ENCODE data around the gene RNF31. TPM values are rescaled to one million over a fixed set of nuclear protein-coding genes. Genes with fewer than 3 reads are reported as not detected.
A peak's percentile ranks its signal among the peaks of the same experiment; 100 is the strongest.

Gene RNF31
- total and polyA plus RNA-seq, 2 donors (not counting 1 experiment from before 2014, with no cell fraction given) = 69.8 to 103 TPM

- Histone ChIP-seq H3K4me3 (ENCODE audit: control extremely low read depth in 1 of 5, extremely low read depth in 1 of 5, insufficient read depth in 1 of 5, low read depth in 2 of 5, low read length in 4 of 5) (peak overlapping the region; percentile 54 to 96 (median 78)), H3K4me1 (ENCODE audit: control insufficient read depth in 2 of 2, insufficient read depth in 2 of 2, low read length in 2 of 2) (peaks cover 33 to 45% of the 10 kb centered on the region in 2 donors), H3K27me3 (replicated peaks in 1 of 4; ENCODE audit: control extremely low read depth in 1 of 4, control insufficient read depth in 3 of 4, insufficient read depth in 4 of 4, low read length in 3 of 4) (no peaks in the 10 kb centered on the region), H3K27ac (ENCODE audit: low read length in 2 of 2) (peak overlapping the region; percentile 87 to 97), H4K20me1 (ENCODE audit: control insufficient read depth, insufficient read depth, low read length, poor library complexity, severe bottlenecking) (peaks cover 16% of the 10 kb centered on the region), H3K4me2 (replicated peaks; ENCODE audit: low read depth, low read length, poor library complexity, severe bottlenecking) (peak overlapping the region; percentile 90), H3K9me3 (ENCODE audit: control extremely low read depth in 1 of 3, control insufficient read depth in 2 of 3, insufficient read depth in 1 of 3, low read length in 2 of 3) (no peaks in the 10 kb centered on the region), H3K9ac (ENCODE audit: low read length) (peak overlapping the region; percentile 97), H2AFZ (ENCODE audit: insufficient read depth, low read depth, low read length, poor library complexity, severe bottlenecking) (peak overlapping the region; percentile 96), H3K36me3 (replicated peaks in 1 of 2; ENCODE audit: control extremely low read depth in 1 of 2, control insufficient read depth in 1 of 2, extremely low read depth in 1 of 2, insufficient read depth in 2 of 2, low read length in 1 of 2) (peaks cover 0 to 27% of the 10 kb centered on the region in 2 experiments), H3K79me2 (ENCODE audit: control insufficient read depth, insufficient read depth, low read length) (peaks cover 52% of the 10 kb centered on the region)
- intact Hi-C loops (cut with micrococcal nuclease) = loop anchor here (1.0 to 2.0 kb wide), 6 partner anchors 9 to 105 kb away; partner anchors contain the start of genes DCAF11, IRF9, NRL and PCK2
- Mint-ChIP-seq H3K27ac (peak overlapping the region; percentile 91), H3K9me3 (ENCODE audit: insufficient read depth) (no peaks in the 10 kb centered on the region), H3K4me3 (peak overlapping the region; percentile 92), H3K27me3 (no peaks in the 10 kb centered on the region), H3K4me1 (peaks cover 60% of the 10 kb centered on the region)
- WGBS (ENCODE audit: insufficient coverage) = 21% methylated on average over 8 of the region's 13 CpGs
- DNase-seq (no peak), ATAC-seq (ENCODE audit: low read depth) (no peak)
- CTCF ChIA-PET = interaction anchor here (0.8 to 4.6 kb wide), 10 partner anchors 10 to 197 kb away, joined by 3 to 43 read pairs (median 6); partner anchors contain the start of genes DCAF11, IRF9, NRL and PSME2
- TF ChIP-seq EZH2 (IDR thresholded peaks at IDR 0.05; ENCODE audit: borderline replicate concordance, insufficient read depth, low read depth, low read length, poor library complexity, severe bottlenecking) (no peak), CTCF (IDR thresholded peaks at IDR 0.05) (no peak)
- POLR2A ChIA-PET = interaction anchor here (0.5 to 3.3 kb wide), 10 partner anchors 10 to 137 kb away, joined by 3 to 49 read pairs (median 5); partner anchors contain the start of genes DCAF11, IPO4, IRF9 and MDP1
Observed at GRCh38 chr14:24136684-24137528, 10.4 kb upstream of the RNF31 start.
